ENCODE results near the gene ATP5F1B.
"Not testable (repeated sequence)": the region's sequence is repeated elsewhere in the genome, so short reads cannot be mapped to it uniquely, and the experiment has no call there.

ATP5F1B gene

DNA sequence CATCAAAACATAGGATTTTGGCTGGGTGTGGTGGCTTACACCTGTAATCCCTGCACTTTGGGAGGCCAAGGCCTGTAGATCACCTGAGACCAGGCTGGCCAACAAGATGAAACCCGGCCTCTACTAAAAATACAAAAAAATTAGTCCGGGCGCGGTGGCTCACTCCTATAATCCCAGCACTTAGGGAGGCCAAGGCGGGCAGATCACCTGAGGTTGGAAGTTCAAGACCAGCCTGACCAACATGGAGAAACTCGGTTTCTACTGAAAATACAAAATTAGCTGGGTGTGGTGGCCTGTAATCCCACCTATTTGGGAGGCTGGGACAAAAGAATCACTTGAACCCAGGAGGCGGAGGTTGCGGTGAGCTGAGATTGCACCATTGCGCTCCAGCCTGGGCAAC is 2.2 kb upstream of the ATP5F1B start:
- DNase-seq (ENCODE audit: low read depth): not testable (repeated sequence)

DNA sequence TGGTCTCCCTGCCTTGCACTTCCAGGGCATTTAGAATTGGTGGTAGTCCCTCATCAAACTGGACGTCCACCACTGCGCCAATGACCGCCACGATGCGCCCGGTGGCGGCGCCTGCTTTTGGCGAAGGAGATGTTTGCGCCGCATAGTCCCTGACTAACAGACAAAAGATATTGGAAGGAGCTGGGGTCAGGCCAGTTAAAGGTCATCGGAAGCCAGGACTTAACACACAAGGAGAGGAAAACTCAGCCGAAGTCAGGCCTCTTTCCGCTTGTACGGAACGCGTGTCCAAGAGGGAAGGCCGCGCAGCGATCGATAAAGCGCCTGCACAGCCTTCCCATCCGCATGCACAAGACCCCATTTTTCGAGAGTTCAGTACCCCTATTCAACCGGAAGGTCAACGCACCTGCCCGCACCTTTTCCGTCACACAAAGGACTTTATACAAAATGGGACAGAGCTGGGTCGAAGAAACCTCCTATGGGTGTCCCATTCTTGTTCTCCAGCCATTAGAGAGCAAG is 525 bp downstream of the ATP5F1B start:
- DNase-seq (ENCODE audit: low read depth): no peak

DNA sequence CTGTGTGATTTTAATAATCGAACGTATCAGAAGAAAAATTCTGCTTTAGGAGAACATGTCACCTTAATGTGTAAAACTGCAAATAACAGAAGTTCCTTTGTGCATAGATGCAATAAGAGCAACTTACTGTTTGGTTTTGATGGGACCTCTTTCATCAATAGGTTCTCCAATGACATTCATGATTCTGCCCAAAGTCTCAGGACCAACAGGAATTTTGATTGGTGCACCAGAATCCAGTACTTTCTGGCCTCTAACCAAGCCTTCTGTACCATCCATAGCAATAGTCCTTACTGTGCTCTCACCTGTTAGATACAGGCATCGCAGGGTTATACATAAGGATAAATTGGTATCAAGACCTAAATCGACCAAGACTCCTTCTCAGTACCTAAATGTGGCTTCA is 1.1 kb downstream of the ATP5F1B start:
- no peak for DNase-seq (ENCODE audit: low read depth)

DNA sequence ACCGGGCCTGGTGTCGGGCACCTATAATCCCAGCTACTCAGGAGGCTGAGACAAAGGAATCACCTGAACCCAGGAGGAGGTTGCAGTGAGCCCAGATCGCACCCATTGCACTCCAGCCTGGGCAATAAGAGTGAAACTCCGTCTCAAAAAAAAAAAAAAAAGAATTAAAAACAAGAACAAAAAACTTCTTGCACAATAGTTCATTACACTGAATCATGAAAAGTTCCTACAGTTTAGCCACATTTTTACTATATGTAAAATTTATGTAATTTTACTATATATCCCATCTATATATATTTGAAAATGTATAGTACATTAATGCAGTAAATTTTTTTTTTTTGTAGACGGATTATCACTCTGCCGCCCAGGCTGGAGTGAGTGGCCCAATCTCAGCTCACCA is 4.6 kb downstream of the ATP5F1B start:
- no peak for DNase-seq (ENCODE audit: low read depth)

DNA sequence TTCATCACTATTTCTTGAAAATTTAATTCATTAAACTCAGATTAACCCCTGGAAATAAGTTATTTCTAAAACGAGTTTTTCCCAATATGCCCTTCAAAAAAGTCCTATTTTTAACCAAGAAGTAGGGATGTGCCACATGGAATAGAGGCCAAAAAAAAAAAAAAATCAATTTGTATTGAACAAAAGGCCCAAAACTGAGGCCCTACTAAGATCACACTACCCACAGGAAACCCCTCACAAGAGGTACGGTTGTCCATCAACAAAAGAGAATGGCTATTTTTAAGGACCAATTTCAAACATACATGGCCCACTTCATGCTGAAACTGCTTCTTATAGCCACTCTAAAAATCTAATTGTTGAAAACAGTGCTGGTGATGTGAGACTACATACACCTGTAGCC is 8.2 kb downstream of the ATP5F1B start:
- DNase-seq (ENCODE audit: low read depth): no peak

DNA sequence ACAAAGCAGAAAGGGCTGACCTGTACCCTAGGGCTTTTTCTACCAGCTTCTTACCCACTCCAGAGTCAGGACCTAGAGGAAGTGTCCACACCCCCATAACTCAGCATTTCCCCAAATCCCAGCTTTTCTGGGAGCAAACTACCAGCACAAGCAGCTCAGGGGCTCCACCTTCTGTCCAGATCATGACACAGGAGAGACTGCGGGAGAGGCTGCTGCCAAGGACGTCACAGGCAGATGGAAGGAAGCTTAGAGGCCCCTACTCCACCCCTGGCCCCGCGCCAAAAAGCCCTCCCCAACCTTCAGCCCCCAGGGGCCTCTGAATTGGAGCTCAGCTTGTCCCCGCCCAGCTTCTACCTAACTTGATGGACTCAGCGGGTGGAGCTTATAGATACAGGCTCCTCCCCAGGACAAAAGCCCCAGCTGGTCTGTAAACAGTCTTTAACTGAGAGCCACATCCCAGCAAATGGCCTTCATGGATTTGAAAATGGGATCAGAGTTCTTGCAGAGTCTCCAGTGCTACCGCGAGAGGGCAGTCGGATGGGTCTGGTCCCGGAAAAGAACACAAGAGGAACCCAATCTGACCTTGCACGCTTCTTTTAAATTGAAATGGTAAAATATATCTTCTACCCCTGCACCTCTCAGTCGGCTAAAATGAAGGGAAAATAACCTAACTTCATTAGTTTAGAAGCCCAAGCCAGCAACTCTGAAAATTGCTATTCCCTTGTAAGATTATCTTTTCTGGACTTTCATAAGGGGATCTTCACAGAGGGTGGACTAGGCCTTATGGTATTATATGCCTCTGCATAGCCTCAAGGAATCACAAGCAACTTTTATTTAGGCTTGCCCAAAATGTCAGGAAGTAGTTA is 8.9 kb downstream of the ATP5F1B start:
- DNase-seq (ENCODE audit: low read depth): peak; percentile 95

DNA sequence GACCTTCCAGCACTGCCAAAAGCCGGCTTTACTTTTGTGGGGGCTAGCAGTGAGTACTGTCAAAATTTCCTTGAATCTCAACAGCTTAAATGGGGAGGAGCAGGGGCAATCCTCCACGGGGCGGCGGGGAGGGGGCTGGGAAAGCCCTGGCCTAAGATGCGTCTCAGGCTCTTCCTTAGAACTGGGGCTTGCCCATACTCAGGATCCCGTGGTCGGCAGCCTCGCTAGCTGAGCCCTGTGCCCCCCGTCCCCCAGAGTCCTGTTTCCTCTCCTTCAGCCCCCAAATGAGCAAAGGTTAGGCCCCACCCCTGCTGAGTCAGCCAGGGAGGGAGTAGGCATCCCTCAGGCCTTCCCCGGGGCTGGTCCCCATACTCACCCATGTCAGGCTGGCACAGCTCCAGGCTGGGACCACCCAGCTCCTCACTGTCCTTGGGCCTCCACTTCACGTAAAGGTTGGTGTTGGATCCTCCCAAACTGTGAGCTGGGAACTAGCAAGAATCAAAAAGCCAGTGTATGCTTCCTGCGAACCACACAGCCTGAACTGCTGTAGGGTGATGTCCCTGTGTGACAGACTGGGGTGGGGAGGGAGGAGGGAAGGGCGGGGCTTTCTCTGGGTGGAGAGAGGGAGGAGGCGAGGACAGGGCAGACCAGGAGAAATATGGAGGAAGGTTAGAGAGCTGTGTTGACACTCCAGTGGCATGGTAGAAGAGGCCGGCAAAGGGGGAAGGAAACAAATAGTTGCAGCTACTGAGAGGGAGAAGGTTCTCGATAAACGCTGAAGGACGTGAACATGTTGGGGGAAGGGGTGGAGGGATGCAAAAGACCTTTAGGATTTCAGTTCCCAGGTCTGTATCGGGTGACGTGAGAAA is 9.7 kb downstream of the ATP5F1B start:
- peak; percentile 70 for DNase-seq (ENCODE audit: low read depth)

DNA sequence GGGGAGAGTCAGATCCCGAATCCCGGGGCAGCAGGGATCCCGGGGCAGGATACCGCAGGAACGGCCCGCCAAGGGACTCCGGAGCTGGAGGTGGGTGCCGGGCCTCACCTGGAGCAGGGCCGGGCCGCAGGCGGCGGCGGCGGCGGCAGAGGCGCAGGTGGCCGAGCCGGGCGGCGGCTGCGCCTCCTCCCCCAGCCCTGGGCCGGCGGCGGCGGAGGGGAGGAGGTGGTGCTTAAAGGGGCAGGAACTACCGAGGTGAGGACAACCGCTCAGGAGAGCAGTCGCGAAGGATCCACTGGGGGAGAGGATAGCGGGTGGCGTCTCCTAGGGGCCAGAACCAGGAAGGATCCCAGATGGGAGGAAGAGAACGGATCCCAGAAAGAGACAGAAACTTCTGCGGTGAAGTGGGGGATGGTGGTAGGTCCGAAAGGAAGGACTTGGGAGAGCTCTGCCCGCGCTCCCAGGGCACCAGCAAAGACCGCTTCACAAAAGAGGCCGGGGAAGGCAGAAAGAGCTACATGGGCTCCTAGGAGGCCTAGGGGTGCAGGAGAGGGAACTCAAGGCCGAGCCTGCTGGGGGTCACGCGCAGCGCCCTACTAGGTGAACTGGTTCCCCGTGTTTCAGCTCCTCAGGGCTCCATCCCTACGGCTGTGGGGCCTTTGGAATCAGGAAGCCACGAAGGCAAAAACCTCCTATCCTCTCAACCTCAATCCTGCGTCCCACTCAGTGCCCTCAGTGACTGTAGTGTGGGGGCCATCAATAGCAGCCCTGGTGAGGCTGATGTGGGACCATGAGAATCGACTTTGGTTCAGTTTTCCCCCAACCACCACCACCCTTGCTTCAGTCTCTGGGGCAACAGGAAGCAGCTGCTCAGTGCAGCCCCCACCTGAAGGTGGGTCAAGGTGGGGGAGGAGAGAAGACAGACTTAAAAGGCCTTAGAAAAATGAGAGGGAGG is 10.7 kb downstream of the ATP5F1B start:
- peak; percentile 55 for DNase-seq (ENCODE audit: low read depth)

DNA sequence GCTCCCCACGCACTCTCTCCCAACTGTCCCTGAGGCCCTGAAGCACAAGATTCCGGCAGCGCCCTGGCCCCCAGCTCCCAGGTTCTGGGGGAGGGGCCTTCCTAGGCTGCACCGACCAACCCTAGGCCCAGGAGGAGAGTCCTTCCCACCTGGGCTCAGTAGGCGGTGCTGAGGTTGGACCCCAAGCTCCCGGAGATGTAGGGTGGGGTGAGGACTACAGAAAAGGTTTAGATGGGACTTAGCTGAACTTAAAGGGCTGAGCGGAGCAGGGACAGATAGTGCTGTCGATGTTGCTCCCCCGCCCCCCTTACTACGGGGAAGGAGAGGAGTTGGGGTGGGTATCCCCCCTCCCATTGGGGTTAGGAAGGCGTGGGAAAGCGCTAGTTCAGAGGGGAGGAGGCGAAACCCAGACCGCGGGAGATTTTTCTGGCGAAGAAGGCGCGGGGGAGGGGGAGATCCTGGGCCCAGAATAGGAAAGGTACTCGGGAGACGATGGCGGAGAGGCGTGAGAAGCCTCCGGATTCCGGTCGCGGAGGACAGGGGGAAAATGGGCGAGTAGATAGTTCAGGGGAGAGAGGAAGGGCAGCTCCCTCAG is 11.4 kb downstream of the ATP5F1B start:
- no peak for DNase-seq (ENCODE audit: low read depth)

DNA sequence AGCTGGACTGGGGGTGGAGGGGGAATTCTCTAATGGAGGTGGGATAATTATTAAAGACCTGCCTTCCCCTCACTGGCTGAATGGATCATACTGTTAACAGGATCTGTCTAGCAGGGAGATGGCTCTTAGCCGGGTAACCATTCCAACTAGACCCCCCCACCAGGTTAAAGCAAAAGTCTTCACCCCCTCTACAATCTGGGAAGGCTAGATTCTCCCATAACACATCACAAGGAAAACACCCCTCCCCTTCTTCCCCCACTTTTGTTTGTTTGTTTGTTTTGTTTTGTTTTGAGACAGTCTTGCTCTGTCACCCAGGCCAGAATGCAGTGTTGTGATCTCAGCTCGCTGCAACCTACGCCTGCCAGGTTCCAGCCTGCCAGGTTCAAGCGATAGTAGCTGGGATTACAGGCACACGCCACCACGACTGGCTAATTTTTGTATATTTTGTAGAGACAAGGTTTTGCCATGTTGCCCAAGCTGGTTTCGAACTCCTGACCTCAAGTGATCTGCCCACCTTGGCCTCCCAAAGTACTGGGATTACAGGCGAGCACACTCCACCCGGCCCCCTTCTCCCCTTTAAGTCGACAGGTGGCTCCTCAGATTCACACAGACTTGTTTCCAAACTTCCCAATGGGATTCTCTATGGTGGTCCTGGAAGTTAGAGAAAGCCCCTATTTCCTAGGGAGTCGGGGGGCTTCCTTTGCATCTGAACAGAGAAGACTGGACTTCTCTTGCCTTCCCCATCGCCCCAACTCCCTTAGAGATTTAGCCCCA is 12.1 kb downstream of the ATP5F1B start:
- no peak for DNase-seq (ENCODE audit: low read depth)

DNA sequence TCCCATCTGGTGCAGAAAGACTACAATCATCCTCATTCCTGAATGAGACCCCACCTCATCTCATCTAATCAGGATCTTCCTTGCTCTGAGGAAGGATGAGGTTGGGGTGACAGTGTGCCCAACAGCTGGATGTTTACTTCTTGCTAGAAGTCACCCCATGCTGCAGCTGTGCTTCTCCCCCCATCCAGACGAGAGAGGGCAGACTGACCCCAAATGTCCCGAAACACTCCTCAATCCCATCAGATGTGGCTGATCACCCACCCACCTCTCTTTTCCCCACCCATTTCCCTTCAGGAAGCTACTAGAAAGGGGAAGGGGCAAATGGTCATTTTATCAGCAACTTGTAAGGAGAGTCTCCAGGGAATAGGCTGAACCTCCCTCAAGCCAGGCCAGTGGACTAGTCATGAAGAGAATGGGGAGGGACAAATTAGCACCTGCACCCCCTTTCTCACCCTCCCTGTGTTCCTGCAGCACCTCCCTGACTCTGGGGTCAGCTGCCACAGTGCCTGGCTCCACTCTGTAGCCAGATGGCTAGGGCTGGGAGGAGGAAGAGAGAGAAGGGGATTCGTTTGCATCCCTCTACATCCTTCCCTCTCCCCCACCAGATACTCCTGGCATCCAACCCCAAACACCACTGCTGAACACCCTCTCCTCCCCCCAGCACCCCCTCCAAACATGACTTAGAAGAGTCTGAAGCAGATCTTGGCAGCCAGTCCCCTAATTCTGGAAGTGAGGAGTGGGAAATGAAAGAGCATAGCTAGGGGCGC is 12.9 kb downstream of the ATP5F1B start:
- DNase-seq (ENCODE audit: low read depth): no peak

DNA sequence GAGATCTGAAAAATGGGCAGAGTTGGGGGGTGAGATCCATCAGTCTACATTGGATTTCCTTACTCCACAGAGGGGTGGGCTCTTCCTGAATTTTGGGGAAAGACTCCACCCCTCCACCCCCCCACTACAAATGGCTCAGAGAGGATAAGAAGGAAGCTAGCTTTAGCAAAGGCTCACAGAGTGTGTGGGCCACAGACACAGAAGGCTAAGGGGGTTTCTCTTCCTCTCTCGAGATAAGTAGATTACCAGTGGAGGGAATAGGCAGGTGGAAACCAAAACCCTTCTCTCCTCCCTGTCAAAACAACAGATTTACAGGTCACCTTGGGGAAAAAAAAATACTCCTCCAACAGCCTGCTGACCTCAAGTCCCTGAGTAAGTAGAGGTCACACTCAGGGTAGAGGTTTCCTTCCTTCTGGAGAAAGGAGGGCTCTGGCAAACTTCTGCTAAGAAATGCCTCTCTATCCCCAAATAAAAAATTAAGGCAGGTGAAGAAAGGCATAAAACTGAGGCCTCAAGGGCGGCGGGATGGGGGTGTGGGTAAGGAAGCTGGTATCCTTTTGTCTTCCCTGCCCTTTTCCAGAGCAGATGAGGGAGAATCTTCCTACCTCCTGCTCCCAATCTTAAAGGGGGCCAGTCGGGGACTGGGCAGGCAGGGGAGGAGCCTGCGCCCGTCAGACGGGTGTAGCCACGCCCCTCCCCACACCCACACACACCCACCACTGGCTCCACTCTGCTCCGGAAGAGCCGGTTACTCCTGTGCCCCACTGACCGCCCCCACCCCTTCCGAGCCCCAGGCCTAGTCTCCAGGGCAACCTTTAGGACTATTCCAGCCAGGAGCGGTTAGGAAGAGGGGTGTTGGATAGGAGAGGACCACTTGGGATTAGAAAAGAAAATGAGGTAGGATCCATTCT is 13.7 kb downstream of the ATP5F1B start:
- peak; percentile 33 for DNase-seq (ENCODE audit: low read depth)

DNA sequence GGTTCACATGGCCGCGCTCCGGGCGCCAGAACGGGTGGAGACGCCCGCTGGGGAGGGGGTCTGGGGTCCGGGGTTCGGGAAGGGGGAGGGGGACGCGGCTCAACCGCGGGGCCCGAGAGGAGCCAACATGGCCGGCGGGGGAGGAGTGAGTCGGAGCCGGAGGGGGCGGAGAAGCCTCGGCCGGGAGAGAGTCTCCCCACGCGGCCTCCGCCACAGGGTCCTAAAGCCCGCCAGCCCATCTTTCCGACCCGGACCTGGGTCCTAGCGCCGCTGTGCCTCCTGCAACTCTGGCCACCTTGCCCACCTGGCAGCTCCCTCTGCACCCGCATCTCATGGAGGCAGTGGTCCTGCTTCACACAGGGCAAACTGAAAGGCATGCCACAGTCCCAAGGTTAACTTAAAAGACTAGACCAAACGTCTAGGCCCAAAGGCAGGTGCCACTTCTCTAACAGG is 15.6 kb downstream of the ATP5F1B start, which contains the start of gene BAZ2A:
BAZ2A (minus strand) TSS at position 147 of the 453 bp plus-strand sequence. CDS start 12,796 bp downstream, outside the sequence.
- peak; percentile 80 for DNase-seq (ENCODE audit: low read depth)

DNA sequence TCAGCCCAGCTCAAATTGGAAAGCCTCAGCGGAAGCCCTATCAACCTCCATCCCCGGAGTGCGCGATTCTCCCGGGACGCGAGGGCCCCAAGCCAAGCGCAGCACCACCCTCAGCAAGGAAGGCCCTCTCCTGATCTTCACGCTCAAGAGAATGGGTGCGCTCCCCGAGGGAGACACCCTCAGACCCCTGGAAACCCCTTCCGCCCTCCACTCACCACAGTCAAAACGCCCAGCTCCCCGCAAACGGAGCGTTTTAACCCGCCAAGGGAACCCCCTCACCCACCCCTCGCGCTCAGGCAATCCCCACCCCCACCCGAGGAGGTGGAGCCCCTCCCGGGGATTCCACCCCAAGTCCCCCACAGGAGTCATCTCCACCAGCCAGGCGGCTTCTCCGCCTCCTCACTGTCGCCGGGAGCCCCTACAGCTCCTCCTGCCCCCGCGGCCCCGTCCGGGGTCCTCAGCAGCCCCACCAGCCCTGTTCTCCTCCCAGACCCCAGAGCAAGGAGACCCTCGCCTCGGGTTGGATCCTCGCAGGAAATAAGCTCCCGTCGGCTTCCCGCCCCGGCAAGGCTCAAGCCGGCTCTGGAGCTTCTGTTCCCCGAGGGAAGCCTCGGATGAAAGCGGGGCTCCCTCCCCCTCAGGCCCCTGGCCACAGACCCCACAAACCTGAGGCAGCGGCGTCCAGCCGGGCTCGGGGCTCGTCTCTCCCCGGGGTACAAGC is 16.2 kb downstream of the ATP5F1B start:
- peak; percentile 42 for DNase-seq (ENCODE audit: low read depth)

DNA sequence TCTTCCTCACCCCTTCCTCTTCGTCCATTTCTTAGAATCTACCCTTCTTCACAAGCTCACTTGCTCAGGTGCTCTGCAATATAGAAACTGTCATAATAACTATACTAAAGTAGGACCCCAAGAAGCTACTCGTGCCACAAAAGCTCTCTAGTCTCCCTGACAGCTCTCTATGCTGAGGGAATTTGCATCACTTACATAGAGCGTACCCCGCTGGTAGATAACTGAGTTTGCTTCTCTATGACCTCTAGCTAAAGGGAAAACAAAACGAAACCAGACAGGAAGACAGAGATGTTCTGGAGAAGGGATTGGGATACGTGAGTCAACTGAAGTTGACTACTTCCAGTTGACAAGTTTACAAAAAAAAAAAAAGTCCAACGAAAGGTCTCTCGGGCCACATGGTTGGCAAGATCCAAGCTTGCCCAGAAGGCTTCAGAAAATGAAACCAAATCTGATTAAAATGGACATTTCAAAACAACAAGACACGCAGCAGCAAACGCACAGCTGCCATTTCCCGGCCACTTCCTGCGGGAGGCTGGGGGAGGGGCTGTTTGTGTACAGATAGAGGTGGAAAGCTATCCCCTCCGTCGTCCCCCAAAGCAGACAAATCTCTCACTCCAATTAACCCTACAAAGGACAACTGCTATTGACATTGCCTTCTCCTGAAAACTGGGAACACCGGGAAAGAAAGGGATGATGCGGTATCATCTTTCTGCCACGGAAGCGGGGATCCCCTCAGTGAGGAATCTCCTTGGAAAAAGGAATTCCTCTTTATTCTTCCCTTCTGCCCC is 16.9 kb downstream of the ATP5F1B start:
- peak; percentile 53 for DNase-seq (ENCODE audit: low read depth)

DNA sequence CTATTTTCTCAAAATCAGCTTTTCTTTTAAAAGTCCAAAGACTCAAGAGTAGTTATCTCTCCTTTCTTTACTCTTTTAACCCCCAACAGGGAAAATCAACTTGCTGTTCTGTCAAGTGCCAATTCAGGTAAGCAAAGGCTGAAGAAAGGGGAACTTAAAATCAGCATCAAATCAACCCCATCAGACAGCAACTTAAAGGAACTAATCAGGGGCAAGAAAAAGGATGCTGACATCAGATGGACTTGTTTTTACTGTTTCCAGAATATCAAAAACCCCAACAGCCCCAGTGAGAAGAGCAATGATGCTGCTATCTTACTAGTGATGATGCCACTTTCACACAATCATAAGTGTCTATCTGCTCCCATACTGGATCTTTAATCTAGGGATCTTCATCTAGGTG is 19.1 kb downstream of the ATP5F1B start:
- no peak for DNase-seq (ENCODE audit: low read depth)

DNA sequence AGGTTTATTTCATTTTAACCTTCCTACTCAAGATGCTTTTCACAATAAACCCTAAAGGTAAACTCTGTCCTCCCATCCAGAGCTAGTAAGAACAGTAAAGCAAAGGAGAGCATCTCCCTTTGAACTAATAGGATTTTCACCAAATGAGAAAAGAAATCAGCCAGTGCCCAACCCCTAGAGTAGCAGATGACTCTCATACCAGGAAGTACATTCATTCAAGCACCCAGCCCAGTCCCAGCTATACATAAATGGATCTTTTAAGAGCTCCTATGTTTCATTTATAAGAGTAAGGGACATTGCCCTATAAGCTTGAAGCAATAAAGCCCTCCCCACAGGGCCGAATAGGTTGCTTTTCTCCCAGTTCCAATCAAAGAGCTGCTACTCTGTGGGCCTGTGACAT is 23.2 kb downstream of the ATP5F1B start:
- DNase-seq (ENCODE audit: low read depth): no peak

Measured in activated T-cell treated with anti-CD3 and anti-CD28 coated beads for 1 hour (primary cell).